Activated naive CD4-positive, alpha-beta T cell treated with anti-CD3 and anti-CD28 coated beads for 36 hours (primary cell): ENCODE data around the gene TLL2. TPM values are rescaled to one million over a fixed set of nuclear protein-coding genes. Genes with fewer than 3 reads are reported as not detected.

Source experiments
- CTCF ChIA-PET: fragments of 350-600 bp; sonication (Branson Sonifier 250); formaldehyde crosslinking; loops from one replicate; lab custom pipeline; 2021; ENCODE audit warnings: antibody characterized with exemption; lab: Charles Lee
- DNase-seq: peaks from one replicate; pipeline ENCODE4 v3.0.0-alpha.2; 2020
- H3K27ac Mint-ChIP-seq: one replicate; pipeline ENCODE4 v1.8.0; 2021; ENCODE audit warnings: mild to moderate bottlenecking, mixed read lengths
- H3K27me3 Mint-ChIP-seq: one replicate; pipeline ENCODE4 v1.8.0; 2021; ENCODE audit warnings: low read depth, mixed read lengths
- H3K36me3 Mint-ChIP-seq: one replicate; pipeline ENCODE4 v1.8.0; 2021; ENCODE audit warnings: low read depth, mixed read lengths
- H3K4me1 Mint-ChIP-seq: one replicate; pipeline ENCODE4 v1.8.0; 2021; ENCODE audit warnings: low read depth, mixed read lengths
- H3K4me3 Mint-ChIP-seq: one replicate; pipeline ENCODE4 v1.8.0; 2021; ENCODE audit warnings: mild to moderate bottlenecking, moderate library complexity, mixed read lengths
- H3K9me3 Mint-ChIP-seq: one replicate; pipeline ENCODE4 v1.8.0; 2021; ENCODE audit warnings: mixed read lengths
- intact Hi-C: fragments of 100-400 bp; cut with micrococcal nuclease; formaldehyde crosslinking; loops from one replicate; pipeline ENCODE4 v1.15.1; 2023
- total RNA-seq, 2 experiments: library from RNA; stranded (reverse); gene quantifications; one replicate each; pipeline ENCODE4 v1.2.3, GENCODE V29; 2021

Gene TLL2
- total RNA-seq, 2 experiments from 2014 or later, result 0.07 TPM; not detected in 1

DNA sequence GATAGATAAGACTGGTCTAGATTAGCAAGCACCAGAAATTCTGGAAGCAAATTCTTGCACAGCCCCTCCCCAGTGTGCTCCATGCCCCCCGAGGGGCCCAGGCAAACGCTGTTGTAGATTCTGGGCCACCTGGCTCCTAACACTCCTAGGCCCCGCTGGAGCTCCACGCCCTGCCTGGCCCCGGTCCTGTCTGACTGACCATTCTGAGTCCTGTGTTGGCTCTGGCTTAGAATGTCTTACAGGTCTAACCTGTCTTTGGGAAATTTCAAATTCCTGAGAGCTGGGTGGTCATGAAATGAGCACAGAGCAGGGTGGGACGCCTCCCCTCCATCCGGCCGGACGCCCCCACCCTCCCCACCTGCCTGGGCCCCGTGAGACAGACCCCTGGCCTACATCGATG is 142.4 kb downstream of the TLL2 start:
- Mint-ChIP-seq H3K27ac (no peak overlapping the region), H3K4me1 (peaks cover 6% of the 10 kb centered on the region), H3K4me3 (no peak overlapping the region), H3K27me3 (peaks cover 3% of the 10 kb centered on the region), H3K36me3 (no peaks in the 10 kb centered on the region), H3K9me3 (no peaks in the 10 kb centered on the region)
- DNase-seq, result no peak
- intact Hi-C loops, result loop anchor here (10.0 kb wide), 1 partner anchor 663 kb away; no protein-coding TSS in a partner anchor
- CTCF ChIA-PET, result interaction anchor here (1.0 to 1.8 kb wide), 11 partner anchors 14 to 654 kb away, joined by 3 to 9 read pairs (median 4); no protein-coding TSS in a partner anchor

DNA sequence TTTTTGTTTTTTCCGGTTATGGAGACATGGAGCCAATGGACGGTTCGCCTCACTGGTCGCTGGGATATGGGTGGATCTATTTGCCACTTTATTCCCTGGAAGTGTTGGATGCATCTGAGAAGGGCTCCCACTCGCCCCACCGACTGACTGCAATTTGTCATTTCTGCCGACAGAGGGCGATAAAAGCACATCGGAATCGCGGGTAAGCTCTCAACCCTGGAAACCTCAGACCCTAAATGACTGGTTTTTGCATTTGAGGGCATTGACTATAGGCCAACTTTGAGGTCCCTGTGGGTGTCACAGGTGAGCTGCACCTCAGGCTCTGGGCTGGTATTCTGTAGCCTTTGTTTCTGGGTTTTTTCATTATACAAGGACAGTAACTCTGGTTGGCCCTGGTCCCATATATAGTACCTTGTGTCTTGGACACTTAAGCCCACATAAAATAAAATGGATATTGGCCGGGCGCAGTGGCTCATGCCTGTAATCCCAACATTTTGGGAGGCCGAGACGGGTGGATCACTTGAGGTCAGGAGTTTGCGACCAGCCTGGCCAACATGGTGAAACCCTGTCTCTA is 143.1 kb downstream of the TLL2 start:
- Mint-ChIP-seq H3K4me3 (no peak overlapping the region), H3K27me3 (peaks cover 3% of the 10 kb centered on the region), H3K4me1 (peaks cover 6% of the 10 kb centered on the region), H3K36me3 (no peaks in the 10 kb centered on the region), H3K27ac (no peak overlapping the region), H3K9me3 (no peaks in the 10 kb centered on the region)
- intact Hi-C loops, result loop anchor here (10.0 kb wide), 1 partner anchor 664 kb away; no protein-coding TSS in a partner anchor
- DNase-seq, result peak; percentile 61
- CTCF ChIA-PET, result interaction anchor here (0.5 to 1.8 kb wide), 19 partner anchors 11 to 1214 kb away, joined by 3 to 9 read pairs (median 4); partner anchors contain the start of genes HOGA1 and OPALIN

DNA sequence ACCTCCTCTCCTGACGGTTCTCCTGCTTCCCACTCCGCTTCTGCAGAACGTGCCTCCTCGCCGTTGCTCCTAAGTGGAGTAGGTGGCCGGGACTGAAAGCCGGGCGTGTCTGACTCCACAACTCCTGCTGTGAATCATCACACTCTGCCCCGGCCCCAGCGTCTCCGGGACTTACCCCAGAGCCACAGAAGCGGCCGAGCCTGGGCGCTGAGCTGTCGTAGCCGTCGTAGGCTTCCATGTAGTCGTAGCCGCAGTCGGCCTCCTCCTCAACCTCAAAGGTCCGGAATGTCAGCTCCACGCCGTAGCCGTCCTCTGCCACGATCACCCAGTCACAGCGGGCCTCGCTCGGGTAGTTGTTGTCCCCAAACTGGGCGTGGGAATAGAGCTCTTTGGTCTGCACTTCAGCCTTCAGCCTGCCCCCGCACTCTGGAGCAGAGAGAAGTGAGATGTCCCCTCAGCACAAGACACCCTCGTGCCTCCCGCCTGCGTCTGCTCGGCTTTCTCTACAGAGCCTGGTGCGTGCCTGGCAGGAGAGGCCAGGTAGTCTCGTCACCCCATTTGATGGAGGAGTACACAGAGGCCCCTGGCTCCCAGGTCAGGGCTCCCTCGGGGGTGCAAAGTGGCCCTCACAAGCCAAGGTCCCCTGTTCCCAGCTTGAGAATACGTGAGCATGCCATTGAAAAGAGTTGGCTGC is 143.7 kb downstream of the TLL2 start:
- no peak for DNase-seq
- H3K27me3 Mint-ChIP-seq, result peaks cover 3% of the 10 kb centered on the region
- peaks cover 2% of the 10 kb centered on the region for H3K4me1 Mint-ChIP-seq
- CTCF ChIA-PET, result interaction anchor here (0.7 to 1.8 kb wide), 17 partner anchors 11 to 1214 kb away, joined by 3 to 9 read pairs (median 4); partner anchors contain the start of genes HOGA1 and OPALIN
- intact Hi-C loops, result loop anchor here (10.0 kb wide), 1 partner anchor 665 kb away; no protein-coding TSS in a partner anchor
- no peaks in the 10 kb centered on the region for H3K36me3 Mint-ChIP-seq
- H3K27ac Mint-ChIP-seq, result no peak overlapping the region
- H3K9me3 Mint-ChIP-seq, result no peaks in the 10 kb centered on the region
- H3K4me3 Mint-ChIP-seq, result no peak overlapping the region

GRCh38 chr10:96368971-96369370 is 144.8 kb downstream of the TLL2 start:
- CTCF ChIA-PET, result interaction anchor here (0.7 kb wide), 2 partner anchors 804 to 981 kb away, joined by 4 to 5 read pairs; no protein-coding TSS in a partner anchor
- Mint-ChIP-seq H3K9me3 (no peaks in the 10 kb centered on the region), H3K4me3 (no peak overlapping the region), H3K36me3 (no peaks in the 10 kb centered on the region), H3K4me1 (no peaks in the 10 kb centered on the region), H3K27ac (no peak overlapping the region), H3K27me3 (no peaks in the 10 kb centered on the region)
- DNase-seq, result no peak
- intact Hi-C loops, result no loop called here

GRCh38 chr10:96367470-96367869 is 146.3 kb downstream of the TLL2 start:
- CTCF ChIA-PET, result interaction anchor here (1.0 to 2.8 kb wide), 2 partner anchors 7 to 146 kb away, joined by 3 to 15 read pairs; partner anchors contain the start of gene TLL2
- no peak for DNase-seq
- Mint-ChIP-seq H3K36me3 (no peaks in the 10 kb centered on the region), H3K27me3 (no peaks in the 10 kb centered on the region), H3K4me3 (no peak overlapping the region), H3K27ac (no peak overlapping the region), H3K4me1 (no peaks in the 10 kb centered on the region), H3K9me3 (no peaks in the 10 kb centered on the region)
- intact Hi-C loops, result no loop called here

DNA sequence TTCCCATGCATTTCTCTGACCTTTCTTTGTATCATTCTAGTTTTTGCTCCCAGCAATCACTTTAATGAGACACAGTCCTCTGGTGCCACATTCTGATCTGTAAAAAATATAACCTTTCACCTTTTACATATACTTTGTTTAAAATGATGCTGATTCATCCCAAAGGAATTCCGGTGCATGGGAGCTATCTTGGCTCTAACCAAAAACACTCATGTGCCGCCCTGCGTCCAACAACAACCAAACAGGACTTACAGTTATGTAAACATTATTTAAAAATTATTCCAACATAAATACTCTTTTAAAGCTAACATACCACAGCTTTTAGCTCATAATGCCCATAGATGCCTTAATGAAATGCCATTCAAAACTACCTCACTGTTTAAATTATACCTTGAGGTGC is 147.2 kb downstream of the TLL2 start:
- Mint-ChIP-seq H3K4me1 (no peaks in the 10 kb centered on the region), H3K4me3 (no peak overlapping the region), H3K27ac (no peak overlapping the region), H3K9me3 (no peaks in the 10 kb centered on the region), H3K36me3 (no peaks in the 10 kb centered on the region), H3K27me3 (no peaks in the 10 kb centered on the region)
- CTCF ChIA-PET, result interaction anchor here (0.8 to 2.8 kb wide), 5 partner anchors 8 to 147 kb away, joined by 3 to 15 read pairs (median 3); partner anchors contain the start of gene TLL2
- DNase-seq, result no peak
- intact Hi-C loops, result no loop called here

DNA sequence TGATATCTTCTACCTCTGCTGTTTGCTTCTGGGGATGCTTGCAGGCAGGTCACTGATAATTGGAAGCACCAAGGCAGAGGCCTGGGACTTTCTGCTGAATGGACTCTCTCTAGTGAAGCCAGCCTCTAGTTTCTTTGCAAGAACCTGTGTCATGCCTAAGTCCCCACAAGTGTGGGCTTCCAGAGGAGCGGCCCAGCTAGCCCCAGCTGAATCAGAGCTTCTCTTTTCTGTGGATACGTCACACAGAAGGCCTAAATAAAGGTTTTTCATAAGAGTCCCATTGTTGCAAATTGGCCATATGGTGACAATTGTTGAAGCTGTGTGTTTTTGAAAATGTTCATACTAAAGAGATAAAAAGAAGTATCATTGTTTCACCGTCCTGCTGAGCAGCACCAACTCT is 148.2 kb downstream of the TLL2 start:
- Mint-ChIP-seq H3K36me3 (no peaks in the 10 kb centered on the region), H3K9me3 (no peaks in the 10 kb centered on the region), H3K4me3 (no peak overlapping the region), H3K27me3 (no peaks in the 10 kb centered on the region), H3K4me1 (no peaks in the 10 kb centered on the region), H3K27ac (no peak overlapping the region)
- CTCF ChIA-PET, result interaction anchor here (0.6 to 2.8 kb wide), 4 partner anchors 9 to 1489 kb away, joined by 3 to 15 read pairs (median 4); no protein-coding TSS in a partner anchor
- no peak for DNase-seq
- intact Hi-C loops, result no loop called here

DNA sequence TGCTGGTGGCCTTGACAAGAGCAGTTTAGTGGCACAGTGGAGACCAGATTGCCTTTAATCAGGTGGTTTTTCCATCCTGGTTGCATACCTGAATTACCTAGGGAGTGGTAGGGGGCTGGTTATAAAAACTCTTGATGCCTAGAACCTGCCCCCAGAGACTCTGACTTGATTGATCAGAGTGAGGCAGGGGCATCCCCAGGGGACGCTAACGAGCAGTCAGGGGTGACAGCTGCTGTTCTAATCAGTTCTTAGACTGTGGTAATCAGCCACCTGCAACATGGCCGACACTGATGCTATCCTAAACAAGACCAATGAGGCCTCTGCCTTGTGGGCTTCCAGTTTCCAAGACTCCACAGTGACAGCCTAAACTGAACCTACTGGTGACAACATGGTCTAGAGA is 153.0 kb downstream of the TLL2 start:
- CTCF ChIA-PET, result interaction anchor here (2.2 kb wide), 1 partner anchor 14 kb away, joined by 8 read pairs; no protein-coding TSS in a partner anchor

GRCh38 chr10:96360331-96360730 is 153.4 kb downstream of the TLL2 start:
- CTCF ChIA-PET, result interaction anchor here (2.2 kb wide), 1 partner anchor 15 kb away, joined by 8 read pairs; no protein-coding TSS in a partner anchor
- H3K36me3 Mint-ChIP-seq, result no peaks in the 10 kb centered on the region
- H3K27me3 Mint-ChIP-seq, result peaks cover 4% of the 10 kb centered on the region
- intact Hi-C loops, result no loop called here
- no peaks in the 10 kb centered on the region for H3K9me3 Mint-ChIP-seq
- no peak overlapping the region for H3K4me3 Mint-ChIP-seq
- no peaks in the 10 kb centered on the region for H3K4me1 Mint-ChIP-seq
- no peak overlapping the region for H3K27ac Mint-ChIP-seq
- no peak for DNase-seq

More for the DNA sequence above, 153.0 kb downstream of the TLL2 start:
- intact Hi-C loops, result no loop called here
- no peaks in the 10 kb centered on the region for H3K9me3 Mint-ChIP-seq
- H3K27me3 Mint-ChIP-seq, result peaks cover 4% of the 10 kb centered on the region
- H3K4me3 Mint-ChIP-seq, result no peak overlapping the region
- no peaks in the 10 kb centered on the region for H3K36me3 Mint-ChIP-seq
- H3K4me1 Mint-ChIP-seq, result no peaks in the 10 kb centered on the region
- no peak overlapping the region for H3K27ac Mint-ChIP-seq
- no peak for DNase-seq

DNA sequence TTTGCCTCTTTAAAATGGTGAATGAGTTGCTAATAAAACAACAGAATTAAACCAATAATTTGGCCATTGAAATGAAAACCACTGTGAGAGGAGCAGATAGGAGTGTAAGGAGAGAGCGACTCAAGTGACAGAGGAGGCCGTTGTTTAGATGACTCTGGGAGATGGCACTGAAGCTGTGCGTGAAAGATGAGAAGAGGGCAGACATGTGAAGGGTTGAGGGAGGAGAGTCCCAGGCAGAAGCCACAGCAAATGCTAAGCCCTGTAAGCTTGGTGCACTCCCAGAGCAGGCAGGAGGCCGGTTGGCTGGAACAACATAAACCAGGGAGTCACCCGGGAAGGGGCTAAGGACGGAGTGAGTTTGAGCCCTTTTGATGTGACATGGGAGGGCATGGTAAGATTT is 154.1 kb downstream of the TLL2 start:
- Mint-ChIP-seq H3K9me3 (no peaks in the 10 kb centered on the region), H3K27ac (no peak overlapping the region), H3K4me1 (no peaks in the 10 kb centered on the region), H3K27me3 (peaks cover 4% of the 10 kb centered on the region), H3K36me3 (no peaks in the 10 kb centered on the region), H3K4me3 (no peak overlapping the region)
- CTCF ChIA-PET, result no interaction called here
- intact Hi-C loops, result no loop called here
- no peak for DNase-seq

DNA sequence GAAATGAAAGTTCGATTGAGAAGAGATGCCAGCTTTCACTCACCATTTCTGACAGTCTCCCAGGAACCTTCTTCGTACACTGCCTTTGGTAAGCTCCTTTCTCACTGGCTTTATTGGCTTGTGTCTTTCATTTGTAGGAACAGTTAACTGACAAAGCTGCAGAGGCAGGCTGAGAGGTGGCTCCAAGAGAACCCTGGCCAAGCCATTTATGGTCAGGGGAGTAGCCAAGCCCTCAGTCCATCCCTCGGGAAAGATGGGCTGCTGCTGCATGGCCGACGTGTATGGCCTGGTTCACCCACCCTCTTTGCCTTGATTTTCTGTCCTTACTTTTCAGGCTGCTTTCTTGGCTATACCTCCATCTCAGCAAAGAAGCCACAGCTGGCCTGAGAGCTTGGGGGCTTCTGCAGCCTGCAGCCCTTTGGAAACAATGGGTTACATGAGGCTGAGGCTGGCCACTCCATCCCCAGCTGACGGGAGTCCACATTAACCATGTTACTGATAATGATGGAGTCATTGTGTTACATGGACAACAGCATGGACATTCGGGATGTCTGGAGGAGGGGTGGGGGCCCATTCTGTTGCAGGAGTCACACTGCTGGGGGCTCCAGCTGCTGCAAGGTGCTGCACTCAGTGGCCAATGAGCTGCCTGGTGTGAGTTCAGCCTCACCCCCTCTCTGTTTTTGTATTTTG is 154.7 kb downstream of the TLL2 start, which contains the start of gene OPALIN:
Gene OPALIN (minus strand): TSS at position 152 of the 690 bp plus-strand sequence. CDS start 106 bp downstream, at position 46.
- intact Hi-C loops, result no loop called here
- no peak for DNase-seq
- no peaks in the 10 kb centered on the region for H3K4me1 Mint-ChIP-seq
- H3K9me3 Mint-ChIP-seq, result no peaks in the 10 kb centered on the region
- H3K27ac Mint-ChIP-seq, result no peak within 1 kb of the TSS
- CTCF ChIA-PET, result interaction anchor here (1.5 to 2.7 kb wide), 2 partner anchors 11 to 16 kb away, joined by 6 to 9 read pairs; no protein-coding TSS in a partner anchor
- H3K27me3 Mint-ChIP-seq, result peaks cover 4% of the 10 kb centered on the region
- no peaks in the 10 kb centered on the region for H3K36me3 Mint-ChIP-seq
- H3K4me3 Mint-ChIP-seq, result no peak within 1 kb of the TSS
